SK-N-DZ (cell line): ENCODE measurements around the gene DOCK4.

ENCODE experiments used
- DNase-seq: peaks from one replicate; pipeline ENCODE4 v3.0.0-alpha.2; 2015; ENCODE audit warnings: low spot score

DOCK4 gene

GRCh38 chr7:112013274-112013673, 192.9 kb downstream of the DOCK4 start:
- no peak for DNase-seq

- DNase-seq: no peak
These were observed 194.0 kb downstream of the DOCK4 start for GRCh38 chr7:112012242-112012641.

GRCh38 chr7:112010994-112011393, 195.2 kb downstream of the DOCK4 start:
- no peak for DNase-seq

GRCh38 chr7:112010109-112010508, 196.1 kb downstream of the DOCK4 start:
- no peak for DNase-seq

- no peak for DNase-seq
These were observed 197.1 kb downstream of the DOCK4 start for GRCh38 chr7:112009081-112009480.

GRCh38 chr7:112007185-112007584, 199.0 kb downstream of the DOCK4 start:
- no peak for DNase-seq

GRCh38 chr7:112006071-112006470, 200.1 kb downstream of the DOCK4 start:
- no peak for DNase-seq

DNA sequence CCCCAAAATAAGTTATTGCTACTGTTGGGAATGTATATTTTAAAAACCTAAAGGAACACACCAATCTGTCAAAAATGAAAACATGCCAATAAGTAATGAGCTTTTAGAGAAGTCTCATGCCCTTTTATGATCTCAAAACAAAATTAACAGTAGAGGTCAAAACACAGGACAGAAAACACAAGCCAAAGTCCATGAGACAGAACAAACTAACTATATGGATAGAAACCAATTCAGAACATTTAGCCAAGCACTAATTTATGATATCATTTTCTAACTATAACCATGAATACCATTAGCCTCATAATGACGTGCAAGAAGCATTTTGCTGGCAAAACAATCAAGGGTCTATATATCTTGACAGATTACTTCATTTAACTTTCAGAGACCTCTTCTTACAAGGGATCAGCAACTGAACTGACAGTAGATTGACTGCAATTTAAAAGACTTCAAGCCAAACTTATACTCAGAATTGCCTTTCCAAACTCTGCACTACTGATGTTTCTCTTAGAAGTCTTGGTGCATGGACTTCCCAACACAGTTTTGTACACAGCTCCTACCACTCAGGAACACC, 200.9 kb downstream of the DOCK4 start:
- no peak for DNase-seq

DNA sequence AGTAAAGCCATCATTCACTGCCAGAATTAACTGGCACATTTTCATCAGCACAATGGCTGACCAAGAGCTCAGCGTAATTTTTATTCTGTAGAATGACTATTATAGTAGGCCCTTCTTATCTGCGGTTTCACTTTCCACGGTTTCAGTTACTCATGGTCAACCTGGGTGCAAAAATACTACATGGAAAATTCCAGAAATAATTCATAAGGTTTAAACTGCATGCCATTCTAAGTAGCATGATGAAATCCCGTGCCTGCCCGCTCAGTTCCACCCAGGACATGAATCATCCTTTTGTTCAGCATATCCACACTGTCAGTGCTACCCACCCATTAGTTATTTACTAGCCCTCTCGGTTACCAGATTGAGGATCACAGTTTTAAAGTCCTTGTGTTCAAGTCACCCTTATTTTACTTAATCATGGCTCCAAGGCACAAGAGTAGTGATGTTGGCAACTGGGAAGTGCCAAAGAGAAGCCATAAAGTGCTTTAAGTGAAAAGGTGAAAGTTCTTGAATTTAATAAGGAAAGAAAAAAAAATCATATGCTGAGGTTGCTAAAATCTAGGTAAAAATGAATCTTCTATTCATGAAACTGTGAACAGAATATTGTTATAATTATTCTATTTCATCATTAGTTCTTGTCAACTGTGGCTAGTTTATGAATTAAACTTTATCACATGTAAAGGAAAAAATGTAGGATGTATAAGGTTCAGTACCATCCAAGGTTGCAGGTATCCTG, 204.9 kb downstream of the DOCK4 start:
- DNase-seq: no peak

- no peak for DNase-seq
These were observed 207.9 kb downstream of the DOCK4 start for GRCh38 chr7:111998326-111998725.

DNA sequence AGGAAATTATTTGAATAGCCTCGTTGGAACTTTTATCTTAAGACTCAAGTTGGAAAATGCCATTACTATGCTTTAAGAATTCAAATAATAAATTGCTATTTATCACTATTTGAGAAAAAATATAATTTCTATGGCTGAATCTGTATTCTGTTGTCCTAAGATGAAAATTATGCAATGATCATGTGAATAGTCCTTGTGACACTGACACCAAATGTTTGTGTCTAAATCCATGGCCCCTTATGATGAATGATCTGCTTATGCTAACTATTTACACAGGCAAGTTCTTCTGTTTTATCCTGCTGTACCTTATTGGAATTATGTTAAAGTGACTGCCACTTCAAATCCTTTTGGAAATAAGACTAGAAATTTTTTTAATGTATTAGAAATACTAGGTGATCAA, 208.7 kb downstream of the DOCK4 start:
- no peak for DNase-seq

- no peak for DNase-seq
These were observed 213.6 kb downstream of the DOCK4 start for GRCh38 chr7:111992601-111993000.

- DNase-seq: no peak
These were observed 215.6 kb downstream of the DOCK4 start for GRCh38 chr7:111990643-111991042.

DNA sequence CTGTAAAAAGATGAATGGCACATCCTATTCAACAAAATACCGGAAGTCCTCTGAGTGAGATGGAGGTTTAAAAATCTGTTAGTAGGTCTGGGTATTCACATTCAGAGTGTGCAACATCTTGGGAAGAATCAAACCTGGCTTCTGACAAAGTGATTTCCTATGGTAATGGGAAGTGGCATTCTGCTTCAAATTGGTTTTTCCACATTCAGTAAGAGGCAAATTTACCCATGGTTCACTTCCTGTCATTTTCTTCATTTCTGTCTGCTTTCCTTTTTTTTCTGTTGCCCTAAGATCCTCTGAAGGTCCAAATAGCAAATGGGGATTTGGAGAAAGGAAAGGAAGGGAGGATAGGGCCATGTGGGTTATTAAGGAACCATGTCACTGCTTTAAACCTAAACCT, 218.3 kb downstream of the DOCK4 start:
- DNase-seq: no peak

- no peak for DNase-seq
These were observed 218.9 kb downstream of the DOCK4 start for GRCh38 chr7:111987115-111987826.

GRCh38 chr7:111986601-111987000, 219.6 kb downstream of the DOCK4 start:
- DNase-seq: no peak

DNA sequence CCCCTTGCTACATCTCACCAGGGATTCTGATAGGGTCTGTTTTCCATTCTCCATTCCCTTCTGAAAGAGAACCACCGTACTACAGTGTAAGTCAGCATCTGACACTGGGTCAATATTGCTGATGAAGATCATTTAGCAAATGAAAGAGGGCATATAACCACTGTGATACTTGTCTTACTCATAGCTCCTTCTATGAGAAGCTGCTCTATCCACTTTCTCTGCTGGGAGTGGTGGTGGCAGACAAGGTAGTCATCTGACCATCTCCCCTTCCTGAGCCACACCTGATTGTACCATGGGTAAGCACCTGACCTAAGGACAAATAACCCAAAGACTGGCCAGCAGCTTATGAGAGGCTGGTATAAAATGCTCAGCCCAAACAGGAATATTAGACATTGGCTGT, 220.4 kb downstream of the DOCK4 start:
- no peak for DNase-seq

DNA sequence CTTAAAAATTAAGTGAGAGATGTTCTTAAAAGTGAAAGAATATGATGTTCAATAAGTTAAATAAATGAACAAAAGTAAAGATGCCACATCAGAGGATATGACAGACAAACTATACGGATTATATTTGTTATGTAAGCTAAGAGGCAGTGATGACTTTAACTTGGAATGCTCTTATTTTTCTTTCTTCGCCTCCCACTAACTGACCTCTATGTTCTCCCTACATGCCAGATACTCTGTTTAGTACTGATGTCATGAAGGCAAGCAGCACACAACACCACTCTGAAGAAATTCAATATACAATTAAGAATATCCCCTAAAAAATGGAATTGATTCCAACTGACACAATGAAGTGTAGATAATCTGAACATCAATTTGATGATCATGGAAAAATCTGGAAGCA, 223.4 kb downstream of the DOCK4 start:
- no peak for DNase-seq

GRCh38 chr7:111982133-111982532, 224.1 kb downstream of the DOCK4 start:
- DNase-seq: no peak

DNA sequence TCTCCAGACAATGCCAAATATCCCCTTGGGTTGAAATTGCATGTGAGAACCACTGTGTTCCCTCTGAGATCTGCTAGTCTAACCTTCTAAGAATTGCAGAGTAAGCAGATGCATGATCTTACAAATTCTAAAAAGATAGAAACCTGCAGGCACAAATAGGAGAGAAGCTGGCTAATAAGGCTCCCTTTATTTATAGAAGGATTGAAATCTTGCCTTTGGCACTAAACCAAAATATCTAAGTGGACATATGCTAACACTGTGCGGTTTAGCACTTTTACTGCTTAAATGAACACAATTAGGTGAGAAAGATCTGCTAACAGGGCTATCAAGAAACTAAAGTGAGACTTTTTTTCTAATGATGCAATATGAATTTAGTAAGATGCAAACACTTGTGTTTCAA, 225.5 kb downstream of the DOCK4 start:
- DNase-seq: no peak

- no peak for DNase-seq
These were observed 230.9 kb downstream of the DOCK4 start for GRCh38 chr7:111975346-111975745.

GRCh38 chr7:111960984-111961383, 245.2 kb downstream of the DOCK4 start:
- no peak for DNase-seq

DNA sequence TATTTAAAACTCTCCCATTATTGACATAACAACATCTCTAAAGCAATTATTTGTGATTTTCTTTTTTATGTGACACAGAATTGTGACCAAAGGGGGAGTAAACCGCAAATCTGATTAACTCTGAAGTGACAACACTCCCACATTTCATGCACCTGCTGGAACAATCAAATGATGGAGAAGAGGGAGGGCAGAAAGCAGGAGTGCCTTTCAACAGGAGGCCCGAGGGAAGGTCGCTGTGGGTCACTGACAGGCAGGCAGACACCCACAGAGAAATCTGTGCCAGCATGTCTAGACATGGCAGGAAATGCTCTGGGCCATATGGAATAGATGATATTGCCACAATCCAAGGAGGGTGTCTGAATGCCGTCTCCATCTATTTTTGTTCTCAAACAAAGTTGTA, 247.3 kb downstream of the DOCK4 start:
- DNase-seq: peak; percentile 26
